Stimulated activated CD8-positive, alpha-beta memory T cell treated with anti-CD3 and anti-CD28 coated beads, Interleukin-2, amount 100 ng/mL, for 48 hours (primary cell): Measurements from ENCODE around the gene SLC24A3.

Experiments
- DNase-seq, 2 donors: peaks; one replicate each; pipeline ENCODE4 v3.0.0-alpha.2; 2020; ENCODE audit warnings: low read depth in 2 of 2

The SLC24A3 gene

GRCh38 chr20:19241440-19241839, 29.0 kb downstream of the SLC24A3 start:
- no peak for DNase-seq

- no peak for DNase-seq
These were observed 31.8 kb downstream of the SLC24A3 start for GRCh38 chr20:19244291-19244690.

- DNase-seq = no peak
These were observed 36.9 kb downstream of the SLC24A3 start for GRCh38 chr20:19249106-19249879.

- DNase-seq = no peak
These were observed 37.9 kb downstream of the SLC24A3 start for GRCh38 chr20:19250346-19250745.

- DNase-seq = no peak
These were observed 39.1 kb downstream of the SLC24A3 start for GRCh38 chr20:19251506-19251905.

- DNase-seq = no peak
These were observed 39.5 kb downstream of the SLC24A3 start for GRCh38 chr20:19251958-19252357.

- DNase-seq = no peak
These were observed 40.1 kb downstream of the SLC24A3 start for GRCh38 chr20:19252451-19253120.

GRCh38 chr20:19253316-19253715, 40.9 kb downstream of the SLC24A3 start:
- no peak for DNase-seq

- DNase-seq = no peak
These were observed 41.7 kb downstream of the SLC24A3 start for GRCh38 chr20:19253916-19254820.

GRCh38 chr20:19254956-19255355, 42.5 kb downstream of the SLC24A3 start:
- no peak for DNase-seq

GRCh38 chr20:19256085-19256484, 43.6 kb downstream of the SLC24A3 start:
- no peak for DNase-seq

GRCh38 chr20:19256906-19257595, 44.6 kb downstream of the SLC24A3 start:
- no peak for DNase-seq

GRCh38 chr20:19257865-19258264, 45.4 kb downstream of the SLC24A3 start:
- DNase-seq = no peak

- no peak for DNase-seq
These were observed 46.7 kb downstream of the SLC24A3 start for GRCh38 chr20:19259141-19259591.

- no peak for DNase-seq
These were observed 48.1 kb downstream of the SLC24A3 start for GRCh38 chr20:19260412-19261090.

GRCh38 chr20:19264191-19264590, 51.7 kb downstream of the SLC24A3 start:
- DNase-seq = no peak

- no peak for DNase-seq
These were observed 53.4 kb downstream of the SLC24A3 start for GRCh38 chr20:19265646-19266374.

- DNase-seq = no peak
These were observed 56.0 kb downstream of the SLC24A3 start for GRCh38 chr20:19268426-19268825.

- no peak for DNase-seq
These were observed 57.4 kb downstream of the SLC24A3 start for GRCh38 chr20:19269737-19270340.
